ENCODE measurements around the gene SHBG.
"Not testable (repeated sequence)": the region's sequence is repeated elsewhere in the genome, so short reads cannot be mapped to it uniquely, and the experiment has no call there.

The SHBG gene

GRCh38 chr17:7634384-7634783, 4.4 kb downstream of the SHBG start:
- Histone ChIP-seq H3K56ac (ENCODE audit: low read length) (peak overlapping the region; percentile 28), H3K79me2 (ENCODE audit: control insufficient read depth, insufficient read depth, low read length) (no peaks in the 10 kb centered on the region), H2BK120ac (ENCODE audit: low read depth, low read length) (no peak overlapping the region), H4K5ac (ENCODE audit: low read length) (no peak overlapping the region), H3K9ac (ENCODE audit: low read length) (no peak overlapping the region), H2BK15ac (replicated peaks; ENCODE audit: low read depth) (no peak overlapping the region), H3K4me1 (ENCODE audit: control insufficient read depth, low read depth, low read length) (no peaks in the 10 kb centered on the region), H3K4ac (ENCODE audit: low read depth, low read length) (no peak overlapping the region), H2BK5ac (ENCODE audit: low read length) (no peak overlapping the region), H4K8ac (ENCODE audit: low read depth, low read length) (no peak overlapping the region), H3K27ac (ENCODE audit: low read depth, low read length) (no peak overlapping the region), H3K36me3 (ENCODE audit: control insufficient read depth, insufficient read depth, low read length) (no peaks in the 10 kb centered on the region), H3K79me1 (ENCODE audit: low read length) (no peaks in the 10 kb centered on the region), H3K27me3 (ENCODE audit: insufficient read depth, low read length, poor library complexity) (no peaks in the 10 kb centered on the region), H3K23ac (ENCODE audit: low read length) (no peak overlapping the region), H3K4me2 (ENCODE audit: low read length) (no peak overlapping the region), H3K4me3 (ENCODE audit: low read length) (no peak overlapping the region), H2AK5ac (ENCODE audit: low read length) (no peak overlapping the region), H3K18ac (ENCODE audit: low read length) (no peak overlapping the region)
- DNase-seq, result peak; percentile 83
- no CpG with 5 or more reads among the region's 5 CpGs for WGBS (ENCODE audit: extremely low coverage, insufficient coverage, low lambda C conversion rate)

GRCh38 chr17:7636163-7636562, 6.2 kb downstream of the SHBG start:
- H3K4me1 ChIP-seq (ENCODE audit: control insufficient read depth, low read depth, low read length), result no peaks in the 10 kb centered on the region

GRCh38 chr17:7640783-7641182, 10.8 kb downstream of the SHBG start:
- H3K4me3 ChIP-seq (ENCODE audit: low read length), result no peak overlapping the region
- no peak overlapping the region for H4K8ac ChIP-seq (ENCODE audit: low read depth, low read length)
- no peak overlapping the region for H3K4ac ChIP-seq (ENCODE audit: low read depth, low read length)
- no peak overlapping the region for H3K9ac ChIP-seq (ENCODE audit: low read length)
- H3K4me1 ChIP-seq (ENCODE audit: control insufficient read depth, low read depth, low read length), result no peaks in the 10 kb centered on the region
- no peak overlapping the region for H2BK120ac ChIP-seq (ENCODE audit: low read depth, low read length)
- no peak overlapping the region for H3K27ac ChIP-seq (ENCODE audit: low read depth, low read length)
- H3K79me1 ChIP-seq (ENCODE audit: low read length), result no peaks in the 10 kb centered on the region
- no peaks in the 10 kb centered on the region for H3K79me2 ChIP-seq (ENCODE audit: control insufficient read depth, insufficient read depth, low read length)
- no peak overlapping the region for H3K23ac ChIP-seq (ENCODE audit: low read length)
- no CpG with 5 or more reads among the region's 26 CpGs for WGBS (ENCODE audit: extremely low coverage, insufficient coverage, low lambda C conversion rate)
- H3K56ac ChIP-seq (ENCODE audit: low read length), result no peak overlapping the region
- no peak overlapping the region for H4K5ac ChIP-seq (ENCODE audit: low read length)
- H3K18ac ChIP-seq (ENCODE audit: low read length), result no peak overlapping the region
- DNase-seq, result no peak
- no peak overlapping the region for H2AK5ac ChIP-seq (ENCODE audit: low read length)
- H3K27me3 ChIP-seq (ENCODE audit: insufficient read depth, low read length, poor library complexity), result no peaks in the 10 kb centered on the region
- H2BK5ac ChIP-seq (ENCODE audit: low read length), result no peak overlapping the region
- H2BK15ac ChIP-seq (replicated peaks; ENCODE audit: low read depth), result no peak overlapping the region
- H3K36me3 ChIP-seq (ENCODE audit: control insufficient read depth, insufficient read depth, low read length), result no peaks in the 10 kb centered on the region
- H3K4me2 ChIP-seq (ENCODE audit: low read length), result no peak overlapping the region

More at GRCh38 chr17:7636163-7636562, 6.2 kb downstream of the SHBG start:
- no CpG with 5 or more reads among the region's 5 CpGs for WGBS (ENCODE audit: extremely low coverage, insufficient coverage, low lambda C conversion rate)
- Histone ChIP-seq H2AK5ac (ENCODE audit: low read length) (no peak overlapping the region), H3K56ac (ENCODE audit: low read length) (peak overlapping the region; percentile 47), H3K23ac (ENCODE audit: low read length) (no peak overlapping the region), H3K79me1 (ENCODE audit: low read length) (no peaks in the 10 kb centered on the region), H4K8ac (ENCODE audit: low read depth, low read length) (no peak overlapping the region), H3K9ac (ENCODE audit: low read length) (no peak overlapping the region), H4K5ac (ENCODE audit: low read length) (no peak overlapping the region), H2BK120ac (ENCODE audit: low read depth, low read length) (no peak overlapping the region), H3K4me2 (ENCODE audit: low read length) (no peak overlapping the region), H3K36me3 (ENCODE audit: control insufficient read depth, insufficient read depth, low read length) (no peaks in the 10 kb centered on the region), H3K27ac (ENCODE audit: low read depth, low read length) (no peak overlapping the region), H3K4me3 (ENCODE audit: low read length) (no peak overlapping the region), H3K4ac (ENCODE audit: low read depth, low read length) (no peak overlapping the region), H3K18ac (ENCODE audit: low read length) (no peak overlapping the region), H3K27me3 (ENCODE audit: insufficient read depth, low read length, poor library complexity) (no peaks in the 10 kb centered on the region), H2BK5ac (ENCODE audit: low read length) (no peak overlapping the region), H2BK15ac (replicated peaks; ENCODE audit: low read depth) (no peak overlapping the region), H3K79me2 (ENCODE audit: control insufficient read depth, insufficient read depth, low read length) (no peaks in the 10 kb centered on the region)
- DNase-seq, result no peak

GRCh38 chr17:7641635-7642034, 11.7 kb downstream of the SHBG start:
- H2BK5ac ChIP-seq (ENCODE audit: low read length); H3K56ac ChIP-seq (ENCODE audit: low read length); H3K27me3 ChIP-seq (ENCODE audit: insufficient read depth, low read length, poor library complexity); H2BK120ac ChIP-seq (ENCODE audit: low read depth, low read length); H3K36me3 ChIP-seq (ENCODE audit: control insufficient read depth, insufficient read depth, low read length); H3K23ac ChIP-seq (ENCODE audit: low read length); H3K4ac ChIP-seq (ENCODE audit: low read depth, low read length); H3K4me1 ChIP-seq (ENCODE audit: control insufficient read depth, low read depth, low read length); DNase-seq; H3K18ac ChIP-seq (ENCODE audit: low read length); H2BK15ac ChIP-seq (replicated peaks; ENCODE audit: low read depth); H3K4me3 ChIP-seq (ENCODE audit: low read length); H4K5ac ChIP-seq (ENCODE audit: low read length); H3K79me2 ChIP-seq (ENCODE audit: control insufficient read depth, insufficient read depth, low read length); H3K79me1 ChIP-seq (ENCODE audit: low read length); H2AK5ac ChIP-seq (ENCODE audit: low read length); H3K27ac ChIP-seq (ENCODE audit: low read depth, low read length); H3K9ac ChIP-seq (ENCODE audit: low read length); H4K8ac ChIP-seq (ENCODE audit: low read depth, low read length); H3K4me2 ChIP-seq (ENCODE audit: low read length): not testable (repeated sequence)
- WGBS (ENCODE audit: extremely low coverage, insufficient coverage, low lambda C conversion rate), result no CpG with 5 or more reads among the region's 7 CpGs

- no peak overlapping the region for H3K18ac ChIP-seq (ENCODE audit: low read length)
- no peak overlapping the region for H3K23ac ChIP-seq (ENCODE audit: low read length)
- H2BK15ac ChIP-seq (replicated peaks; ENCODE audit: low read depth), result no peak overlapping the region
- no peak overlapping the region for H3K9ac ChIP-seq (ENCODE audit: low read length)
- H3K4me2 ChIP-seq (ENCODE audit: low read length), result no peak overlapping the region
- no peaks in the 10 kb centered on the region for H3K79me1 ChIP-seq (ENCODE audit: low read length)
- H3K79me2 ChIP-seq (ENCODE audit: control insufficient read depth, insufficient read depth, low read length), result no peaks in the 10 kb centered on the region
- H2AK5ac ChIP-seq (ENCODE audit: low read length), result no peak overlapping the region
- no peak overlapping the region for H2BK120ac ChIP-seq (ENCODE audit: low read depth, low read length)
- no CpG with 5 or more reads among the region's 4 CpGs for WGBS (ENCODE audit: extremely low coverage, insufficient coverage, low lambda C conversion rate)
- no peak overlapping the region for H3K4ac ChIP-seq (ENCODE audit: low read depth, low read length)
- H3K27ac ChIP-seq (ENCODE audit: low read depth, low read length), result no peak overlapping the region
- H3K27me3 ChIP-seq (ENCODE audit: insufficient read depth, low read length, poor library complexity), result no peaks in the 10 kb centered on the region
- H4K5ac ChIP-seq (ENCODE audit: low read length), result no peak overlapping the region
- H3K36me3 ChIP-seq (ENCODE audit: control insufficient read depth, insufficient read depth, low read length), result no peaks in the 10 kb centered on the region
- H3K4me3 ChIP-seq (ENCODE audit: low read length), result no peak overlapping the region
- no peak overlapping the region for H4K8ac ChIP-seq (ENCODE audit: low read depth, low read length)
- no peak overlapping the region for H2BK5ac ChIP-seq (ENCODE audit: low read length)
- H3K56ac ChIP-seq (ENCODE audit: low read length), result no peak overlapping the region
- DNase-seq, result no peak
- H3K4me1 ChIP-seq (ENCODE audit: control insufficient read depth, low read depth, low read length), result no peaks in the 10 kb centered on the region
Measured at GRCh38 chr17:7644775-7645174, 14.8 kb downstream of the SHBG start.

- Histone ChIP-seq H3K79me1 (ENCODE audit: low read length) (no peaks in the 10 kb centered on the region), H3K4me1 (ENCODE audit: control insufficient read depth, low read depth, low read length) (peaks cover 3% of the 10 kb centered on the region), H3K18ac (ENCODE audit: low read length) (no peak overlapping the region), H3K56ac (ENCODE audit: low read length) (no peak overlapping the region), H3K23ac (ENCODE audit: low read length) (no peak overlapping the region), H2BK5ac (ENCODE audit: low read length) (no peak overlapping the region), H3K27me3 (ENCODE audit: insufficient read depth, low read length, poor library complexity) (peaks cover 4% of the 10 kb centered on the region), H3K4me3 (ENCODE audit: low read length) (no peak overlapping the region), H2BK15ac (replicated peaks; ENCODE audit: low read depth) (no peak overlapping the region), H3K9ac (ENCODE audit: low read length) (no peak overlapping the region), H3K27ac (ENCODE audit: low read depth, low read length) (no peak overlapping the region), H2BK120ac (ENCODE audit: low read depth, low read length) (no peak overlapping the region), H3K36me3 (ENCODE audit: control insufficient read depth, insufficient read depth, low read length) (no peaks in the 10 kb centered on the region), H3K4me2 (ENCODE audit: low read length) (no peak overlapping the region), H3K4ac (ENCODE audit: low read depth, low read length) (no peak overlapping the region), H3K79me2 (ENCODE audit: control insufficient read depth, insufficient read depth, low read length) (no peaks in the 10 kb centered on the region), H4K8ac (ENCODE audit: low read depth, low read length) (no peak overlapping the region), H2AK5ac (ENCODE audit: low read length) (no peak overlapping the region), H4K5ac (ENCODE audit: low read length) (no peak overlapping the region)
- no CpG with 5 or more reads among the region's 9 CpGs for WGBS (ENCODE audit: extremely low coverage, insufficient coverage, low lambda C conversion rate)
- DNase-seq, result no peak
Measured at GRCh38 chr17:7646457-7646856, 16.5 kb downstream of the SHBG start.

Measured in mesendoderm (in vitro differentiated cells).